ENCODE measurements around the gene POU2F1.

The POU2F1 gene

DNA sequence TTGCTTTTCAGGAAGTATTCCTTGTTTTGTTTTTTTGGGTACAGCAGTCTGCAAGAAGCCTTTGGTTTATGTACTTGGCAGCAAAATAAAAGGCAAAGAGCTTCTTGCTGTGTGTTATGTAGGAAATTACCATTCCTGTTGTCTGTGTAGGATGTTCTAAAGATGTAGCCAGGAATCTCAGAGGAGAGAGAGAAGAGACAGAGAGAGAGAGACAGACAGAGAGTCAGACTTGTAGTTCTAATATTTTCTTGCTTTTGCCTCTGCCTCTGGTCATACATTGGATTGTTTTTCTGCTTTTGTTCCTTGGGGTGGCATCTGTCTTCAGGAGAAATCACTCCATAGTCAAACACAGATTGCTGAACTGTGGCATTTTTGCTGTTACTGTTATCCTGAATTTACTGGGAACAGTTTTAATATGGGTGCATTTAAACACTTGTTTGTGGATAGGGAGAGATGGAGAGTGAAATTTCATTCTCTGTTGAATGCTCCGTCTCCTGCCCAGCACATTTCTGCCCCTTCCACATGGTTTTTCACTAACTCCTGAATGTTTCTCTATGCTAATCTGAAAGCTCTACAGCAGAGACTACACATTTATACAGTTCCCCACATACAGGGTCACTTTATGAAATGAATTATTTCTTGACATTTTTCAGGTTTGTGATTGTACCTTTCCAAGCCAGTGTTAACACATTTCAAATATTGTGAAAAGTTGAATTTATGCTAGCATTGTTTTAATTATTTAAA is 49.8 kb downstream of the POU2F1 start:
- H3K9me3 Mint-ChIP-seq: no peaks in the 10 kb centered on the region
- no peak overlapping the region for H3K27ac Mint-ChIP-seq
- H3K36me3 Mint-ChIP-seq (ENCODE audit: low read depth): peaks cover 11% of the 10 kb centered on the region
- DNase-seq: no peak
- H3K4me1 Mint-ChIP-seq: peaks cover 45% of the 10 kb centered on the region
- TF ChIP-seq, protein P1, sequence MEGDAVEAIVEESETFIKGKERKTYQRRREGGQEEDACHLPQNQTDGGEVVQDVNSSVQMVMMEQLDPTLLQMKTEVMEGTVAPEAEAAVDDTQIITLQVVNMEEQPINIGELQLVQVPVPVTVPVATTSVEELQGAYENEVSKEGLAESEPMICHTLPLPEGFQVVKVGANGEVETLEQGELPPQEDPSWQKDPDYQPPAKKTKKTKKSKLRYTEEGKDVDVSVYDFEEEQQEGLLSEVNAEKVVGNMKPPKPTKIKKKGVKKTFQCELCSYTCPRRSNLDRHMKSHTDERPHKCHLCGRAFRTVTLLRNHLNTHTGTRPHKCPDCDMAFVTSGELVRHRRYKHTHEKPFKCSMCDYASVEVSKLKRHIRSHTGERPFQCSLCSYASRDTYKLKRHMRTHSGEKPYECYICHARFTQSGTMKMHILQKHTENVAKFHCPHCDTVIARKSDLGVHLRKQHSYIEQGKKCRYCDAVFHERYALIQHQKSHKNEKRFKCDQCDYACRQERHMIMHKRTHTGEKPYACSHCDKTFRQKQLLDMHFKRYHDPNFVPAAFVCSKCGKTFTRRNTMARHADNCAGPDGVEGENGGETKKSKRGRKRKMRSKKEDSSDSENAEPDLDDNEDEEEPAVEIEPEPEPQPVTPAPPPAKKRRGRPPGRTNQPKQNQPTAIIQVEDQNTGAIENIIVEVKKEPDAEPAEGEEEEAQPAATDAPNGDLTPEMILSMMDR (IDR thresholded peaks at IDR 0.05): no peak
- no peaks in the 10 kb centered on the region for H3K27me3 Mint-ChIP-seq (ENCODE audit: low read depth, poor library complexity)
- H3K4me3 Mint-ChIP-seq: no peak overlapping the region

DNA sequence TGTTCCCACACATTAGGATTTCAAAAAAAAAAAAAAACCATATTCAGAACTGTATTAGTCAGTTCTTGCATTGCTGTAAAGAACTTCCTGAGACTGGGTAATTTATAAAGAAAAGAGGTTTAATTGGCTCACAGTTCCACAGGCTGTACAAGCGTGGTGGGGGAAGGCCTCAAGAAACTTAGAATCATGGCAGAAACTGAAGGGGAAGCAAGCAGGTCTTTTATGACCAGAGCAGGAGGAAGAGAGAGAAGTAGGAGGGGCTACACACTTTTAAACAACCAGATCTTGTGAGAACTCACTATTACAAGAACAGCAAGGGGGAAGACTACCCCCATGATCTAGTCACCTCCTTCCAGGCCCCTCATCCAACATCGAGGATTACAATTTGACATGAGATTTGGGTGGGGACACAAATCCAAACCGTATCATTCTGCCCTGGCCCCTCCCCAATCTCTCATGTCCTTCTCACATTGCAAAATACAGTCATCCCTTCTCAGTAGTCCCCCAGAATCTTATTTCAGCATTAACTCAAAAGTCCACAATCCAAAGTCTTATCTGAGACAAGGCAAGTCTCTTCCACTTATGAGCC is 51.8 kb downstream of the POU2F1 start:
- no peak for DNase-seq
- no peak overlapping the region for H3K4me3 Mint-ChIP-seq
- H3K27ac Mint-ChIP-seq: peak overlapping the region; percentile 62
- peaks cover 50% of the 10 kb centered on the region for H3K4me1 Mint-ChIP-seq
- no peaks in the 10 kb centered on the region for H3K9me3 Mint-ChIP-seq
- peaks cover 11% of the 10 kb centered on the region for H3K36me3 Mint-ChIP-seq (ENCODE audit: low read depth)
- TF ChIP-seq, protein P1 (IDR thresholded peaks at IDR 0.05): no peak
- H3K27me3 Mint-ChIP-seq (ENCODE audit: low read depth, poor library complexity): no peaks in the 10 kb centered on the region

DNA sequence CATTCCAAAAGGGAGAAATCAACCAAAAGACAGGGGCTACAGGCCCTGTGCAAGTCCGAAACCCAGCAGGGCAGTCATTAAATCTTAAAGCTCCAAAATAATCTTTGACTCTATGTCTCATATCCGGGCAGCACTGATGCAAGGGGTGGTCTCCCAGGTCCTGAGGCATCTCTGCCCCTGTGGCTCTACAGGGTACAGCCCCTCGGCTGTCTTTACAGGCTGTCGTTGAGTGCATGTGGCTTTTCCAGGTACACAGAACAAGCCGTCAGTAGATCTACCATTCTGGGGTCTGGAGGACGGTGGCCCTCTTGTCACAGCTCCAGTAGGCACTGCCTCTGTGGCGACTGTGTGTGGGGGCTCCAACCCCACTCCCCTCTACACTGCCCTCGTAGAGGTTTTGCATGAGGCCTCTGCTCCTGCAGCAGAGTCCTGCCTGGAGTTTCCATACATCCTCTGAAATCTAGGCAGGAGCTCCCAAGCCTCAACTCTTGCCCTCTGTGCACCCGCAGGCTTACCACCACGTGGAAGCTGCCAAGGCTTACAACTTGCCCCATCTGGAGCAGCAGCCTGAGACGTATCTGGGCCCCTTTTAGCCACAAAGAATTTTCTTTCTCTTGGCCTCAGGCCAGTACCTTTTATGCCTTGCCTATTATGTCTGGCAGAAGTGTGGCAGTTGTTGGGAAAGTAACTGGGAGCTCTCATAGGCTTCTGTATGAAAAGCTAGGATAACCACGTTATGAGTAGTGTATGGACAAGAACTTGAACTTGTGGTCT is 52.5 kb downstream of the POU2F1 start:
- H3K27ac Mint-ChIP-seq: peak overlapping the region; percentile 62
- peaks cover 51% of the 10 kb centered on the region for H3K4me1 Mint-ChIP-seq

DNA sequence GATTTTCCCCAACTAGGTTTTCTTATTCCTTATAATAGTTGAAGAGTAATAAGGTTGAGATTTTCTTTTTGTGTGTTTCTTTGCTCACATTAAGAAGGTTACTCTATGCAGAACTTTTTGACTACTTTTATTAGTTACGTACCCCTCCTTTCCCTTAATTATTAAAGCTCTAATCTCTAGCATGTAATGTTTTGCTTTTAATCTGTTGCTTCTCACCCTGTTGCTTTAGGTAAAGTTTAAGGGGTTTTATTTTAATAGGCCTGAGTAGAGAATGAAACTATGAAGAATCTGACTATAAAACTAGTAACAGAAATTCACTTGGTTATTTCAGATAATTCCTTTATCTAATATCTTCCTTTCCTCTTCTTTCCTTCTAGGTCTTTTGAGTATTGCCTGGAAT is 53.4 kb downstream of the POU2F1 start:
- no peak overlapping the region for H3K27ac Mint-ChIP-seq
- no peak overlapping the region for H3K4me3 Mint-ChIP-seq
- H3K9me3 Mint-ChIP-seq: no peaks in the 10 kb centered on the region
- no peaks in the 10 kb centered on the region for H3K27me3 Mint-ChIP-seq (ENCODE audit: low read depth, poor library complexity)
- DNase-seq: no peak
- TF ChIP-seq, protein P1 (IDR thresholded peaks at IDR 0.05): no peak
- H3K4me1 Mint-ChIP-seq: peaks cover 44% of the 10 kb centered on the region
- peaks cover 13% of the 10 kb centered on the region for H3K36me3 Mint-ChIP-seq (ENCODE audit: low read depth)

More for the DNA sequence above, 52.5 kb downstream of the POU2F1 start:
- no peak overlapping the region for H3K4me3 Mint-ChIP-seq
- TF ChIP-seq, protein P1 (IDR thresholded peaks at IDR 0.05): no peak
- DNase-seq: no peak
- H3K9me3 Mint-ChIP-seq: no peaks in the 10 kb centered on the region
- peaks cover 11% of the 10 kb centered on the region for H3K36me3 Mint-ChIP-seq (ENCODE audit: low read depth)
- no peaks in the 10 kb centered on the region for H3K27me3 Mint-ChIP-seq (ENCODE audit: low read depth, poor library complexity)

DNA sequence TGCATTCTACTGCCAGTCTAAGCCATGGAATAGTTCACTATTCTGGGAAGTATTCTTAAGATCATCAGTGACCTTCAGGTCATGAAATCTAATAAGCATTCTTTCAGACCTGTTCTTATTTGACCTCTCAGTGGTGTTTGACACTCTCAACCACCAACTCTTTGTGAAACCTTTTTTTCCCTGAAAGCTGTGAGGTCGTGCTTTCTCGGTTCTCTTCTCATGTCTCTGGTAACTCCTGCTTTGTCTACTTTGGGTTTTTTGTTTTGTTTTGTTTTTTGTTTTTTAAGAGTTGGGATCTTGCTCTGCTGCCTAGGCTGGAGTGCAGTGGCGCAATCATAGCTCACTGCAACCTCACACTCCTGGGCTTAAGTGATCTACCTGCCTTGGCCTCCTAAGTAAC is 56.3 kb downstream of the POU2F1 start:
- Mint-ChIP-seq H3K9me3 (no peaks in the 10 kb centered on the region), H3K27me3 (ENCODE audit: low read depth, poor library complexity) (no peaks in the 10 kb centered on the region), H3K4me3 (no peak overlapping the region), H3K4me1 (peaks cover 21% of the 10 kb centered on the region), H3K27ac (no peak overlapping the region), H3K36me3 (ENCODE audit: low read depth) (peaks cover 24% of the 10 kb centered on the region)
- no peak for DNase-seq
- TF ChIP-seq, protein P1 (IDR thresholded peaks at IDR 0.05): no peak

Data from nephron progenitor cell (in vitro differentiated cells).